Adrenal gland (tissue), 5 donors: ENCODE data around the gene PARP3.

ENCODE experiments used
- POLR2A ChIP-seq, 2 donors: fragments of 450-650 bp; IDR thresholded peaks; one replicate each; pipeline ENCODE4 v1.6.1; 2017; ENCODE audit warnings: antibody characterized with exemption in 2 of 2, mild to moderate bottlenecking in 2 of 2, moderate library complexity in 1 of 2
- TF ChIP-seq, protein P1 (sequence below), 6 experiments: fragments of 450-650 bp in 4 of 6; fragments of 200-600 bp in 2 of 6; sonication (generic) in 1 of 6; IDR thresholded peaks; 1 replicate in 5 of 6; 2 replicates in 1 of 6; pipeline versions ENCODE4 v1.5.1 to v1.8.0; 2016 to 2021; ENCODE audit warnings: antibody characterized with exemption in 6 of 6, mild to moderate bottlenecking in 2 of 6, moderate library complexity in 1 of 6
- donor health status: DM: no; HTN: no; CAD: no.

GRCh38 chr3:51983578-51984268, 41.6 kb downstream of the PARP3 start:
- TF ChIP-seq, protein P1, sequence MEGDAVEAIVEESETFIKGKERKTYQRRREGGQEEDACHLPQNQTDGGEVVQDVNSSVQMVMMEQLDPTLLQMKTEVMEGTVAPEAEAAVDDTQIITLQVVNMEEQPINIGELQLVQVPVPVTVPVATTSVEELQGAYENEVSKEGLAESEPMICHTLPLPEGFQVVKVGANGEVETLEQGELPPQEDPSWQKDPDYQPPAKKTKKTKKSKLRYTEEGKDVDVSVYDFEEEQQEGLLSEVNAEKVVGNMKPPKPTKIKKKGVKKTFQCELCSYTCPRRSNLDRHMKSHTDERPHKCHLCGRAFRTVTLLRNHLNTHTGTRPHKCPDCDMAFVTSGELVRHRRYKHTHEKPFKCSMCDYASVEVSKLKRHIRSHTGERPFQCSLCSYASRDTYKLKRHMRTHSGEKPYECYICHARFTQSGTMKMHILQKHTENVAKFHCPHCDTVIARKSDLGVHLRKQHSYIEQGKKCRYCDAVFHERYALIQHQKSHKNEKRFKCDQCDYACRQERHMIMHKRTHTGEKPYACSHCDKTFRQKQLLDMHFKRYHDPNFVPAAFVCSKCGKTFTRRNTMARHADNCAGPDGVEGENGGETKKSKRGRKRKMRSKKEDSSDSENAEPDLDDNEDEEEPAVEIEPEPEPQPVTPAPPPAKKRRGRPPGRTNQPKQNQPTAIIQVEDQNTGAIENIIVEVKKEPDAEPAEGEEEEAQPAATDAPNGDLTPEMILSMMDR (IDR thresholded peaks at IDR 0.05) = no peak
- TF ChIP-seq POLR2A (IDR thresholded peaks at IDR 0.05) = no peak
